Measurements from ENCODE around the gene ZNF766. TPM values are rescaled to one million over a fixed set of nuclear protein-coding genes. Genes with fewer than 3 reads are reported as not detected.
"Not testable (repeated sequence)": the region's sequence is repeated elsewhere in the genome, so short reads cannot be mapped to it uniquely, and the experiment has no call there.

The ZNF766 gene
- total and polyA plus RNA-seq, 2 of the 8 experiments (the other 6 are each of a cell fraction or from before 2014, with no cell fraction given), result 8.3 to 31.9 TPM

- H2BK20ac ChIP-seq (ENCODE audit: low read length); H4K5ac ChIP-seq (ENCODE audit: insufficient read length, low read depth, low read length); H3K79me1 ChIP-seq (ENCODE audit: low read depth, low read length); H3K27me3 ChIP-seq (replicated peaks in 1 of 4; ENCODE audit: control insufficient read depth in 3 of 4, extremely low read depth in 1 of 4, insufficient read depth in 3 of 4, low read length in 3 of 4); H4K91ac ChIP-seq (replicated peaks; ENCODE audit: insufficient read length, low read length); H3K36me3 ChIP-seq (ENCODE audit: control insufficient read depth in 2 of 4, insufficient read depth in 4 of 4, low read length in 3 of 4); FAIRE-seq; H3K18ac ChIP-seq (ENCODE audit: extremely low read depth, low read length); H4K20me1 ChIP-seq (replicated peaks in 1 of 2; ENCODE audit: control insufficient read depth in 1 of 2, insufficient read depth in 2 of 2, low read length in 2 of 2); H3K4me2 ChIP-seq (ENCODE audit: insufficient read depth in 1 of 2, low read depth in 2 of 2, low read length in 2 of 2); H2BK15ac ChIP-seq (ENCODE audit: low read length); H2BK12ac ChIP-seq (ENCODE audit: low read depth, low read length); H3K14ac ChIP-seq (ENCODE audit: insufficient read length); H3K56ac ChIP-seq (replicated peaks; ENCODE audit: insufficient read length, low read depth, low read length); H2BK5ac ChIP-seq (ENCODE audit: low read depth, low read length); H3K4me1 ChIP-seq (replicated peaks in 1 of 4; ENCODE audit: control insufficient read depth in 3 of 4, insufficient read depth in 4 of 4, low read length in 3 of 4); H2BK120ac ChIP-seq (replicated peaks; ENCODE audit: low read depth, low read length); H4K8ac ChIP-seq (ENCODE audit: extremely low read depth, insufficient read depth, low read length); H3K4ac ChIP-seq (replicated peaks; ENCODE audit: insufficient read length, low read depth, low read length); H3K4me3 ChIP-seq (ENCODE audit: extremely low read depth in 1 of 4, insufficient read depth in 2 of 4, low read depth in 3 of 4, low read length in 4 of 4); H2AK5ac ChIP-seq (ENCODE audit: low read depth, low read length); H3K9me3 ChIP-seq (ENCODE audit: insufficient read depth in 2 of 2, low read depth in 1 of 2, low read length in 1 of 2); DNase-seq (ENCODE audit: low read depth in 1 of 2, low spot score in 2 of 2); H2AFZ ChIP-seq (ENCODE audit: low read length); H3K23me2 ChIP-seq (ENCODE audit: low read depth, low read length); H3K23ac ChIP-seq (ENCODE audit: insufficient read length); H3K27ac ChIP-seq (ENCODE audit: low read depth, low read length); H3K9ac ChIP-seq (replicated peaks in 1 of 4; ENCODE audit: extremely low read depth in 1 of 4, low read depth in 3 of 4, low read length in 3 of 4): not testable (repeated sequence)
- 89% methylated on average over 6 of the region's 6 CpGs; no CpG with 5 or more reads in 1 of the 2 experiments for WGBS, 2 experiments (ENCODE audit: extremely low coverage in 1 of 2, insufficient coverage in 1 of 2, insufficient read length in 1 of 2, insufficient replicate concordance in 2 of 2, low coverage in 1 of 2, low lambda C conversion rate in 2 of 2, missing lambda C conversion rate in 1 of 2)
- CTCF ChIA-PET (ENCODE audit: partially characterized antibody), result interaction anchor here (0.8 to 1.2 kb wide), 5 partner anchors 8 to 80 kb away, joined by 3 to 4 read pairs (median 3); no protein-coding TSS in a partner anchor
- POLR2A ChIA-PET (ENCODE audit: partially characterized antibody), result interaction anchor here (0.9 to 1.7 kb wide), 2 partner anchors 9 to 41 kb away, joined by 3 to 4 read pairs; no protein-coding TSS in a partner anchor
- H3K79me2 ChIP-seq (ENCODE audit: control insufficient read depth in 1 of 2, insufficient read depth in 2 of 2, low read length in 2 of 2), result peaks cover 1 to 11% of the 10 kb centered on the region in 2 experiments; a peak in 3 of 4 replicates
Observed at GRCh38 chr19:52265556-52265955, 3.8 kb upstream of the ZNF766 start.

All from H1 (cell line).